ENCODE data around the gene ZCCHC17.

DNA sequence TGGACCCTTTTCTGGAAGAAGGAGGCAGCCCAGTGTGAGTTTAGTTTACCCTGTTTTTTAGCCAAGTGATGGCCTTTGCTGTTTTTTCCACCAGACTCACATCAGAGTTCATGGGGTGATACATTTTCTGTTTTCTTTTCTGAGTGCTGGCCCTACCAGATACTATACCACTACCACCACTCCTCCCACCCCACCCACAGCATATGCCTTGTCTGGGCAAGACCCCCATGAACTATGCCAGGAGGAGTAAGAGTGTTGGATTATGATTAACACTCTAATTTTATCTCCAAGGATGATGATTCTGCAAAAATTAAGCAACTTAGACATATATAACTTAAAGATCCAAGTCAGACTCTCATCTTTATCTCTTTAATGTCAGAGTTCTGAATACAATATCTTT is 50.0 kb downstream of the ZCCHC17 start:
- TF ChIP-seq, protein P1, sequence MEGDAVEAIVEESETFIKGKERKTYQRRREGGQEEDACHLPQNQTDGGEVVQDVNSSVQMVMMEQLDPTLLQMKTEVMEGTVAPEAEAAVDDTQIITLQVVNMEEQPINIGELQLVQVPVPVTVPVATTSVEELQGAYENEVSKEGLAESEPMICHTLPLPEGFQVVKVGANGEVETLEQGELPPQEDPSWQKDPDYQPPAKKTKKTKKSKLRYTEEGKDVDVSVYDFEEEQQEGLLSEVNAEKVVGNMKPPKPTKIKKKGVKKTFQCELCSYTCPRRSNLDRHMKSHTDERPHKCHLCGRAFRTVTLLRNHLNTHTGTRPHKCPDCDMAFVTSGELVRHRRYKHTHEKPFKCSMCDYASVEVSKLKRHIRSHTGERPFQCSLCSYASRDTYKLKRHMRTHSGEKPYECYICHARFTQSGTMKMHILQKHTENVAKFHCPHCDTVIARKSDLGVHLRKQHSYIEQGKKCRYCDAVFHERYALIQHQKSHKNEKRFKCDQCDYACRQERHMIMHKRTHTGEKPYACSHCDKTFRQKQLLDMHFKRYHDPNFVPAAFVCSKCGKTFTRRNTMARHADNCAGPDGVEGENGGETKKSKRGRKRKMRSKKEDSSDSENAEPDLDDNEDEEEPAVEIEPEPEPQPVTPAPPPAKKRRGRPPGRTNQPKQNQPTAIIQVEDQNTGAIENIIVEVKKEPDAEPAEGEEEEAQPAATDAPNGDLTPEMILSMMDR (IDR thresholded peaks at IDR 0.05) = no peak
- no peak for TF ChIP-seq POLR2A (IDR thresholded peaks at IDR 0.05)

Measured in testis (tissue), 2 donors.